Panc1 (cell line): ENCODE data around the gene EVL. TPM values are rescaled to one million over a fixed set of nuclear protein-coding genes. Genes with fewer than 3 reads are reported as not detected.

Source experiments
- ATAC-seq: fragments of 200-7000 bp; cut with Tn5 transposase; 2 replicates; pipeline ENCODE4 v1.9.1; 2020; ENCODE audit warnings: mild to moderate bottlenecking, moderate library complexity
- BruUV-seq: library from RNA; stranded (reverse); fragments of 400-500 nt; replicated peaks from 2 replicates; lab custom pipeline; 2021; lab: Mats Ljungman, UMichigan
- CTCF ChIA-PET: fragments of 300-600 bp; sonication (Branson Sonifier 250); formaldehyde crosslinking; loops from one replicate; lab custom pipeline; 2022; ENCODE audit warnings: antibody characterized with exemption; lab: Charles Lee
- POLR2A ChIA-PET: fragments of 300-600 bp; sonication (Branson Sonifier 250); formaldehyde crosslinking; loops from one replicate; lab custom pipeline; 2022; ENCODE audit warnings: antibody characterized with exemption; lab: Charles Lee
- DNase-seq: peaks from one replicate; pipeline ENCODE4 v3.0.0-alpha.2; 2010; ENCODE audit warnings: low read depth, low spot score
- H3K27ac ChIP-seq: 2 replicates; pipeline ENCODE4 v1.5.1; 2011; ENCODE audit warnings: mild to moderate bottlenecking, low read length, inconsistent platforms
- H3K27me3 ChIP-seq: fragments of 200-500 bp; sonication (Bioruptor generic); 2 replicates; pipeline ENCODE4 v1.6.0; 2014; ENCODE audit warnings: low read length, inconsistent platforms; ENCODE audit not compliant: control insufficient read depth, insufficient read depth
- H3K36me3 ChIP-seq: fragments of 200-500 bp; sonication (Bioruptor generic); 2 replicates; pipeline ENCODE4 v1.5.1; 2014; ENCODE audit warnings: inconsistent platforms, mild to moderate bottlenecking, low read length, moderate library complexity; ENCODE audit not compliant: control insufficient read depth, insufficient read depth
- H3K4me1 ChIP-seq: 2 replicates; pipeline ENCODE4 v1.5.1; 2011; ENCODE audit warnings: inconsistent platforms, mild to moderate bottlenecking, low read length, moderate library complexity; ENCODE audit not compliant: control insufficient read depth, insufficient read depth
- H3K4me3 ChIP-seq, 2 experiments: 2 replicates each; pipeline ENCODE4 v1.5.1; 2011 to 2012; ENCODE audit warnings: low read depth in 2 of 2, low read length in 2 of 2, mild to moderate bottlenecking in 2 of 2, inconsistent platforms in 1 of 2, moderate library complexity in 1 of 2
- H3K9me3 ChIP-seq: fragments of 200-500 bp; sonication (Bioruptor generic); 2 replicates; pipeline ENCODE4 v1.5.1; 2014; ENCODE audit warnings: low read depth, mild to moderate bottlenecking, inconsistent platforms, low read length, moderate library complexity; ENCODE audit not compliant: control insufficient read depth, insufficient read depth
- CTCF ChIP-seq: fragments of 450-650 bp; IDR thresholded peaks from 2 replicates; pipeline ENCODE4 v1.5.1; 2017; ENCODE audit warnings: mild to moderate bottlenecking
- POLR2AphosphoS5 ChIP-seq: IDR thresholded peaks from 2 replicates; pipeline ENCODE4 v1.6.1; 2012; ENCODE audit warnings: mild to moderate bottlenecking, low read depth, low read length, moderate library complexity
- REST ChIP-seq, 2 experiments: IDR thresholded peaks; 2 replicates each; pipeline ENCODE4 v1.6.1; 2011 to 2012; ENCODE audit warnings: low read depth in 2 of 2, control low read depth in 1 of 2, low read length in 1 of 2, mild to moderate bottlenecking in 1 of 2, moderate library complexity in 1 of 2; ENCODE audit not compliant: insufficient read depth in 1 of 2
- SIN3A ChIP-seq: IDR thresholded peaks from 2 replicates; pipeline ENCODE4 v1.6.1; 2012; ENCODE audit warnings: low read depth, mild to moderate bottlenecking, low read length, moderate library complexity, borderline replicate concordance; ENCODE audit not compliant: insufficient read depth
- TCF7L2 ChIP-seq: IDR thresholded peaks from 2 replicates; pipeline ENCODE4 v1.6.1; 2011; ENCODE audit warnings: mild to moderate bottlenecking, low read depth, low read length, inconsistent platforms
- in situ Hi-C: cut with HindIII; loops from 2 replicates; pipeline ENCODE4 v1.10.0; 2016; ENCODE audit warnings: low sequenced_read_pairs, low pct_unique_long_range_greater_than_20kb
- intact Hi-C: fragments of 100-400 bp; cut with micrococcal nuclease; formaldehyde crosslinking; loops from one replicate; pipeline ENCODE4 v1.10.0; 2022; ENCODE audit not compliant: unreplicated experiment
- total RNA-seq: library from RNA; stranded (reverse); gene quantifications from one replicate; pipeline ENCODE4 v1.2.1, GENCODE V29; 2021; ENCODE audit not compliant: unreplicated experiment

EVL gene
- total RNA-seq, 1 experiment from 2014 or later, result 38.3 TPM

- CTCF ChIA-PET, result interaction anchor here (0.8 kb wide), 1 partner anchor 13 kb away, joined by 3 read pairs; no protein-coding TSS in a partner anchor
- Histone ChIP-seq H3K4me1 (no peaks in the 10 kb centered on the region), H3K9me3 (no peaks in the 10 kb centered on the region), H3K27ac (no peak overlapping the region), H3K36me3 (no peaks in the 10 kb centered on the region), H3K4me3 (no peak overlapping the region), H3K27me3 (no peaks in the 10 kb centered on the region)
- DNase-seq (no peak), ATAC-seq (no peak)
- POLR2A ChIA-PET, result no interaction called here
- BruUV-seq, result no TSS peak
- intact Hi-C loops (no loop called here), in situ Hi-C loops (no loop called here)
- TF ChIP-seq POLR2AphosphoS5, result no peak
- no peak for TF ChIP-seq TCF7L2
- TF ChIP-seq CTCF, result no peak
- TF ChIP-seq SIN3A, result no peak
- TF ChIP-seq REST (IDR thresholded peaks at IDR 0.05; ENCODE audit: insufficient read depth in 1 of 2, low read depth in 2 of 2, low read length in 1 of 2), result no peak
These were observed 4.1 kb downstream of the EVL start for GRCh38 chr14:100069161-100069800.

DNA sequence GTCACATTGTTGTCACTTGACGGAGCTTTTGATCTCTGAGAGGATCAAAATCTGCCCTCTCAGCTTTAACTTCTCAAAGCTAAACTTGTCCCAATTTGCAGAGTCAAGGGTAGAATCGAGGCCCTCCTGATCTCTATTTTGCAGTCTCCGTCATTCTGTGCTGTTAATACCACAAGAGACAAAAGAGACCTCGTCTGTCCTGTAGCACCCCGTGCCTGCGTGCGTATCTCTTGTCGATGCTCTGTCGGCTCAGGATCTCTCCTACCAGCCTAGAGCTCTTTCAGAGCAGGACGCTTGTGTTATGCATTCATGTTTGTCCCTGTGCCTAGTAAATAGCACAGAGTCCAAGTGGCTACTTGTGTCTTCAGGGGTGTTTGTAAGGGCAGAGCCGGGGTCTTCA lies 5.1 kb downstream of the EVL start:
- ChIA-PET POLR2A (no interaction called here), CTCF (no interaction called here)
- no peaks in the 10 kb centered on the region for H3K36me3 ChIP-seq
- no peaks in the 10 kb centered on the region for H3K27me3 ChIP-seq
- TF ChIP-seq SIN3A (no peak), REST (IDR thresholded peaks at IDR 0.05; ENCODE audit: insufficient read depth in 1 of 2, low read depth in 2 of 2, low read length in 1 of 2) (no peak), CTCF (no peak), POLR2AphosphoS5 (no peak), TCF7L2 (no peak)
- no peak overlapping the region for H3K27ac ChIP-seq
- in situ Hi-C loops, result no loop called here
- intact Hi-C loops, result no loop called here
- no peak for ATAC-seq
- no peaks in the 10 kb centered on the region for H3K4me1 ChIP-seq
- DNase-seq, result no peak
- H3K9me3 ChIP-seq, result no peaks in the 10 kb centered on the region
- H3K4me3 ChIP-seq, result no peak overlapping the region
- BruUV-seq, result no TSS peak
